Thoracic aorta (tissue), 2 donors: Measurements from ENCODE around the gene STRIP2. TPM values are rescaled to one million over a fixed set of nuclear protein-coding genes. Genes with fewer than 3 reads are reported as not detected.
"Not testable (repeated sequence)": the region's sequence is repeated elsewhere in the genome, so short reads cannot be mapped to it uniquely, and the experiment has no call there.

Source experiments
- ATAC-seq: fragments of 150-250 bp; one replicate; pipeline ENCODE4 v1.8.0; 2017; ENCODE audit warnings: low read depth; ENCODE audit not compliant: insufficient number of reproducible peaks, low FRiP score
- DNase-seq: peaks from one replicate; pipeline ENCODE4 v3.0.0-alpha.2; 2020; ENCODE audit warnings: low spot score
- H3K27ac ChIP-seq, 2 donors: fragments of 200-600 bp; sonication (generic); 1 replicate in 1 of 2; 2 replicates in 1 of 2; pipeline ENCODE4 v1.5.1; 2016; ENCODE audit warnings: mild to moderate bottlenecking in 2 of 2, moderate library complexity in 2 of 2
- H3K27me3 ChIP-seq: fragments of 200-600 bp; sonication (generic); replicated peaks from 2 replicates; pipeline ENCODE4 v1.6.0; 2016; ENCODE audit warnings: mild to moderate bottlenecking; ENCODE audit not compliant: insufficient read depth
- H3K36me3 ChIP-seq: fragments of 200-600 bp; sonication (generic); one replicate; pipeline ENCODE4 v1.5.1; 2016
- H3K4me1 ChIP-seq, 2 donors: fragments of 200-600 bp; sonication (generic); 1 replicate in 1 of 2; 2 replicates in 1 of 2; pipeline versions ENCODE4 v1.5.1 to v1.6.0; 2016; ENCODE audit warnings: low read depth in 2 of 2, mild to moderate bottlenecking in 1 of 2; ENCODE audit not compliant: control insufficient read depth in 1 of 2
- H3K4me3 ChIP-seq: fragments of 200-600 bp; sonication (generic); 2 replicates; pipeline ENCODE4 v1.5.1; 2016; ENCODE audit warnings: mild to moderate bottlenecking
- H3K9me3 ChIP-seq: fragments of 200-600 bp; sonication (generic); 2 replicates; pipeline ENCODE4 v1.5.1; 2016
- total RNA-seq, 2 donors: library from RNA; depleted of rRNA; stranded (reverse); fragments of >200 nt; gene quantifications; one replicate each; pipeline versions ENCODE4 v1.1.0 to v1.2.3, GENCODE V29; 2016
- TF ChIP-seq, protein P1 (sequence below): fragments of 200-600 bp; sonication (generic); IDR thresholded peaks from one replicate; pipeline ENCODE4 v1.5.1; 2019; ENCODE audit warnings: antibody characterized with exemption

Gene STRIP2
- total RNA-seq, 2 donors from 2014 or later = 1.1 TPM; not detected in 1

DNA sequence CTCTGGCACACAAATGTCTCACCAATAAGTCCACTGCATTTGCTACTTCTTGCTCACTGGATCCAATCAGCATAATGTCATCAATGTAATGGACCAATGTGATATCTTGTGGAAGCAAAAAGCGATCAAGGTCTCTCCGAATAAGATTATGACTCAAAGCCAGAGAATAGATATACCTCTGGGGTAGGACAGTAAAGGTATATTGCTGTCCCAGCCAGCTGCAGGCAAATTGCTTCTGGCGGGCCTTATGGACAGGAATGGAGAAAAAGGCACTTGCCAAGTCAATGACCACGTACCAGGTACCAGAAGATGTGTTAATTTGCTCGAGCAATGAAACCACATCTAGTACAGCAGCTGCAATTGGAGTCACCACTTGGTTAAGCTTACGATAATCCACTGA is 13.2 kb downstream of the STRIP2 start:
- not testable (repeated sequence) for H3K4me1 ChIP-seq, H3K4me3 ChIP-seq, H3K27ac ChIP-seq, H3K27me3 ChIP-seq, ATAC-seq, H3K36me3 ChIP-seq, DNase-seq
- peaks cover 12% of the 10 kb centered on the region for H3K9me3 ChIP-seq

DNA sequence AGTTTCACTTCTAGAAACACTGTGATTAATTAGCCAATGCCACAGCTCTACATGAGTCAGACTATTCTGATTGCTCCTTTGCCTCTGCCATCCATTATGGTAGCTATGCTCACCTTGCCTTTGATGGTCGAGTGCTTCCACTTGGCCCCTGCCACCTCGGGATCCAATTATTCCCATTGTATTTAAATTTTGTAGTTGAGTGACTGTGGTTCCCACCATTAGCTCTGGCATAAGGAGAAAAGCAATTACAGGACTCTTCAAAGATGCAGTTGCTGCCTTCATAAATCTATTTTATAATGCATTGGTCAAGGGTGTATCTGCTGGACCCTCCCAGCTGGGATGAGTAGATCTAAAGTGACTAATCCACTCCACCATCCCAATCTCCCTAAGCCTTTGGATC is 14.4 kb downstream of the STRIP2 start:
- not testable (repeated sequence) for H3K36me3 ChIP-seq, DNase-seq, H3K27ac ChIP-seq, H3K27me3 ChIP-seq, H3K4me3 ChIP-seq, ATAC-seq, H3K4me1 ChIP-seq
- peaks cover 12% of the 10 kb centered on the region for H3K9me3 ChIP-seq

DNA sequence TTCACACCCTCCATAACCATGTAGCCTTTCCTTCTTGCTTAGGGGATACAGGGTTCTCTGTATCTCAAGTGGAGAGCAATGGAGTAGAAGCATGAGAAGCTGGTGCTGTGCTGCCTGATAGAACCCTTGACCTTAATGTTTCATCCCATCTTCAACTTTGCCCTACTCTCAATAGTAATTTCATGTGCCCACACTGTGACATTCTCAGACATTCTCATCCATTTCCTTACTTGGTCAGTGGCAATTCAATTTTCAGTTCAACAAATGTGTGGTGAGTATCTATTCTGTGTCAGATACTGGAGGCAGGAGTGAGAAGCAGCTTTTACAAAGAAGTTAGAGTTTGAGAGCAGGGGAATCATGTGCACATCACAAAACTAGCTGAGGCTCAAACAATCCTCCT is 16.1 kb downstream of the STRIP2 start:
- H3K9me3 ChIP-seq = peaks cover 12% of the 10 kb centered on the region
- TF ChIP-seq, protein P1, sequence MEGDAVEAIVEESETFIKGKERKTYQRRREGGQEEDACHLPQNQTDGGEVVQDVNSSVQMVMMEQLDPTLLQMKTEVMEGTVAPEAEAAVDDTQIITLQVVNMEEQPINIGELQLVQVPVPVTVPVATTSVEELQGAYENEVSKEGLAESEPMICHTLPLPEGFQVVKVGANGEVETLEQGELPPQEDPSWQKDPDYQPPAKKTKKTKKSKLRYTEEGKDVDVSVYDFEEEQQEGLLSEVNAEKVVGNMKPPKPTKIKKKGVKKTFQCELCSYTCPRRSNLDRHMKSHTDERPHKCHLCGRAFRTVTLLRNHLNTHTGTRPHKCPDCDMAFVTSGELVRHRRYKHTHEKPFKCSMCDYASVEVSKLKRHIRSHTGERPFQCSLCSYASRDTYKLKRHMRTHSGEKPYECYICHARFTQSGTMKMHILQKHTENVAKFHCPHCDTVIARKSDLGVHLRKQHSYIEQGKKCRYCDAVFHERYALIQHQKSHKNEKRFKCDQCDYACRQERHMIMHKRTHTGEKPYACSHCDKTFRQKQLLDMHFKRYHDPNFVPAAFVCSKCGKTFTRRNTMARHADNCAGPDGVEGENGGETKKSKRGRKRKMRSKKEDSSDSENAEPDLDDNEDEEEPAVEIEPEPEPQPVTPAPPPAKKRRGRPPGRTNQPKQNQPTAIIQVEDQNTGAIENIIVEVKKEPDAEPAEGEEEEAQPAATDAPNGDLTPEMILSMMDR = no peak
- no peak overlapping the region for H3K4me3 ChIP-seq
- no peak for DNase-seq
- no peaks in the 10 kb centered on the region for H3K36me3 ChIP-seq
- no peak for ATAC-seq
- no peaks in the 10 kb centered on the region for H3K4me1 ChIP-seq
- H3K27ac ChIP-seq = no peak overlapping the region
- H3K27me3 ChIP-seq = no peaks in the 10 kb centered on the region

DNA sequence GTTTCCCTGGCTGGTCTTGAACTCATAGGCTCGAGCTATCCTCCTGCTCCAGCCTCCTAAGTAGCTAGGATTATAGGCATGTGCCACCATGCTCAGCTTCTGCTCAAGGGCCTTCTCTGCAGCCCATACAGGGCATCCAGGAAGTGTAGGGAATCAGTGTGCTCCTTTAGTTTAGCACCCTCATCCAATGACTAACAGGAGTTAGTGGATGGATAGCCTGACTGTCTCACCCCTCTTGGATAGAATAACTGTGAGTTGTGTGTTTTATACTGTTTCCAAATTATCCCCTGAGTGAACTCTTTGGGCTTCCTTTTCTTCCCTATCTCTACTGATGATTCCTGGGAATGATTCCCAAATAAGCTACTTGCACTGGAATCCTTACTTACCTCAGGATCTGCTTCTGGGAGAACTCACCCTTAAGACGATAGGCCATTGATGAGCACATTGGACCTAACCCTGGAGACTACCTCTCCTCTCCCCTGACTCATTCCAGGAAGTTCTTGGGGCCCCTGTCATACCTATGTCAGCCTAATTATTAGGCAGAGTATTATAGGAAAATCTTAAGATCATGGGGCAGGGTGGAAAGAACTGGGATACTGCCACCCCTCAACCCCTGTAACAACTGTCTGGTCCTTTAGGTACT is 18.5 kb downstream of the STRIP2 start:
- Histone ChIP-seq H3K4me3 (no peak overlapping the region), H3K36me3 (no peaks in the 10 kb centered on the region), H3K9me3 (peaks cover 12% of the 10 kb centered on the region), H3K4me1 (no peaks in the 10 kb centered on the region), H3K27ac (no peak overlapping the region), H3K27me3 (no peaks in the 10 kb centered on the region)
- DNase-seq (no peak), ATAC-seq (no peak)
- TF ChIP-seq, protein P1 = no peak

DNA sequence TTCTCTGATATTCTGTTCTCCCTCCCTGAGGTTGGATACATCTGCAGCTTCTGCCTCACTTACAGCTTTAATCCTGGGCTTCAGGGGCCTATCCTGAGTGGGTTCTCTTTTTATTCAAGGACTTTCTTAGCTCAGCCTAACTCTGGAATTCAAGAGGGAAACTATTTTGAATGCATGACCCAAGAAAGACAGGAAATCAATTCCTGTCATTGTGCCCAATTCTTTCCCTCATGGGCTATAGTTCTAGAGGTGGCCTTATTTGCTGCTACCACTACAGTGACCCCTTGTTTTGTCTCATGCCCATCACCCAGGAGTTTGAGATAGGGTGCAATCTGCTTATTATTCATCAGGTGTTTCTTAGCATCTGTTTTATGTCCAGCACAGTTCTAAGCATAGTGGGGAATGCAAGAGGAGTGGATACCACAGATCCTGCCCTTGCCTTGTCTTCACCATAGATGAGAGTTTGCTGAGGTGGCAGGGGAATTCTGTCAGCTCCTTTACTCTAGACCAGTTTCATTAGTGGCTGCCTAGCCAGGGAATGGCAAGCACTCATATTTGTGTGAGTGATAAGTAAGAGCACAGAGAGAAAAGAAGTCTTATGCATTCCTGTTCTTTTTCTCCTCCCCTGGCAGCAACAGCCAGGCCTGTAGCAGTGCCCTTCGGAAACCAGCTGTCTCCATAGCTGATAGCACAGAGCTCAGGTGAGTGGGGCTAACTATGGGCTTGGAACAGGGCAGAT is 19.4 kb downstream of the STRIP2 start:
- DNase-seq = no peak
- ATAC-seq = no peak
- no peak overlapping the region for H3K4me3 ChIP-seq
- H3K27ac ChIP-seq = no peak overlapping the region
- H3K27me3 ChIP-seq = no peaks in the 10 kb centered on the region
- peaks cover 6% of the 10 kb centered on the region for H3K9me3 ChIP-seq
- no peaks in the 10 kb centered on the region for H3K36me3 ChIP-seq
- TF ChIP-seq, protein P1 = no peak
- H3K4me1 ChIP-seq = no peaks in the 10 kb centered on the region

DNA sequence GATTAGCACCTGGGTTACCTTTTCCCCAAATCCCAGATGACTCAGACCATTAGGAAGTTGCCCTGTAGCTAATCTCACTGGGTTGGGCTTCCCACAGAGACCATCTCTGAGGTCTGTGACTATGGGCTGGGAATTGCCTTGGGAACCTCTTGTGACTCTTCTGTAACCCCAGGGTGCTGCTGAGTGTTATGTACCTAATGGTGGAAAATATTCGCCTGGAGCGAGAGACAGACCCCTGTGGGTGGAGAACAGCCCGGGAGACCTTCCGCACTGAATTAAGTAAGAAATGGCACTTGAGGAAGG is 20.0 kb downstream of the STRIP2 start:
- TF ChIP-seq, protein P1 = no peak
- no peaks in the 10 kb centered on the region for H3K36me3 ChIP-seq
- ATAC-seq (no peak), DNase-seq (no peak)
- H3K27ac ChIP-seq = no peak overlapping the region
- no peaks in the 10 kb centered on the region for H3K4me1 ChIP-seq
- no peaks in the 10 kb centered on the region for H3K27me3 ChIP-seq
- H3K4me3 ChIP-seq = no peak overlapping the region
- peaks cover under 1% of the 10 kb centered on the region for H3K9me3 ChIP-seq
